ENCODE data around the gene MORC4.

The MORC4 gene

GRCh38 chrX:106997611-106998010 is 2.4 kb downstream of the MORC4 start:
- H3F3A ChIP-seq (ENCODE audit: insufficient read depth) = no peaks in the 10 kb centered on the region
- H4K20me1 ChIP-seq (ENCODE audit: low read depth, low read length) = no peaks in the 10 kb centered on the region
- no peaks in the 10 kb centered on the region for H3K36me3 ChIP-seq (ENCODE audit: low read length)
- no peaks in the 10 kb centered on the region for H3K79me2 ChIP-seq (ENCODE audit: insufficient read depth, low read length)
- no peaks in the 10 kb centered on the region for H3K9me3 ChIP-seq (ENCODE audit: insufficient read depth, low read length)
- no peaks in the 10 kb centered on the region for H3K9me2 ChIP-seq (replicated peaks; ENCODE audit: insufficient read depth, low read length)
- H3K9ac ChIP-seq (ENCODE audit: low read length) = no peak overlapping the region
- H2AFZ ChIP-seq (ENCODE audit: low read depth, low read length, severe bottlenecking) = no peak overlapping the region
- H3K27me3 ChIP-seq (ENCODE audit: low read length) = no peaks in the 10 kb centered on the region
- no peak overlapping the region for H3K4me2 ChIP-seq (ENCODE audit: low read depth, low read length, poor library complexity, severe bottlenecking)
- no peak overlapping the region for H3K27ac ChIP-seq (ENCODE audit: low read depth, low read length)
- TF ChIP-seq, protein P1, sequence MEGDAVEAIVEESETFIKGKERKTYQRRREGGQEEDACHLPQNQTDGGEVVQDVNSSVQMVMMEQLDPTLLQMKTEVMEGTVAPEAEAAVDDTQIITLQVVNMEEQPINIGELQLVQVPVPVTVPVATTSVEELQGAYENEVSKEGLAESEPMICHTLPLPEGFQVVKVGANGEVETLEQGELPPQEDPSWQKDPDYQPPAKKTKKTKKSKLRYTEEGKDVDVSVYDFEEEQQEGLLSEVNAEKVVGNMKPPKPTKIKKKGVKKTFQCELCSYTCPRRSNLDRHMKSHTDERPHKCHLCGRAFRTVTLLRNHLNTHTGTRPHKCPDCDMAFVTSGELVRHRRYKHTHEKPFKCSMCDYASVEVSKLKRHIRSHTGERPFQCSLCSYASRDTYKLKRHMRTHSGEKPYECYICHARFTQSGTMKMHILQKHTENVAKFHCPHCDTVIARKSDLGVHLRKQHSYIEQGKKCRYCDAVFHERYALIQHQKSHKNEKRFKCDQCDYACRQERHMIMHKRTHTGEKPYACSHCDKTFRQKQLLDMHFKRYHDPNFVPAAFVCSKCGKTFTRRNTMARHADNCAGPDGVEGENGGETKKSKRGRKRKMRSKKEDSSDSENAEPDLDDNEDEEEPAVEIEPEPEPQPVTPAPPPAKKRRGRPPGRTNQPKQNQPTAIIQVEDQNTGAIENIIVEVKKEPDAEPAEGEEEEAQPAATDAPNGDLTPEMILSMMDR (IDR thresholded peaks at IDR 0.05; ENCODE audit: insufficient read depth, low read length, poor library complexity, severe bottlenecking) = no peak
- no peak for TF ChIP-seq EZH2phosphoT487 (conservative IDR thresholded peaks at IDR 0.05; ENCODE audit: low read length)
- H3K4me3 ChIP-seq (ENCODE audit: insufficient read depth, low read length, poor library complexity, severe bottlenecking) = no peak overlapping the region

DNA sequence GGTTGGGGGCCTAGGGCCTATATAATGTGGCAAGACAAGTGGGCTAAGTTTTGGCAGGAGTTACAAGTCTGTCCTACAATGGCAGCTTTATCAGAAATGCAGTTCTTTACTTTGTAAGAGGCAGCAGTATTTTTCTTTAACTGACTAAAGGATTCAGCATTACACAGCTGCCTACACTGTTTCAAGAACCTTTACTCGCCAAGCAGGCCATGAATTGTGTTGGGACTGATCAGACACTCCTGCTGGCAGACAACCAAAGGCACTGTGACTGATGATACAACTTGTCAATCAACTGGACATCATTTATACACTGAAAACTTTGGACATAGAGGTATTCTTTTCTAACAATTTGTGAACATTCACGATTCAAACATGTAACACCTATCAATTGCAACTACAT is 4.3 kb downstream of the MORC4 start:
- Histone ChIP-seq H3K27ac (ENCODE audit: low read depth, low read length) (no peak overlapping the region), H3K9ac (ENCODE audit: low read length) (no peak overlapping the region)

DNA sequence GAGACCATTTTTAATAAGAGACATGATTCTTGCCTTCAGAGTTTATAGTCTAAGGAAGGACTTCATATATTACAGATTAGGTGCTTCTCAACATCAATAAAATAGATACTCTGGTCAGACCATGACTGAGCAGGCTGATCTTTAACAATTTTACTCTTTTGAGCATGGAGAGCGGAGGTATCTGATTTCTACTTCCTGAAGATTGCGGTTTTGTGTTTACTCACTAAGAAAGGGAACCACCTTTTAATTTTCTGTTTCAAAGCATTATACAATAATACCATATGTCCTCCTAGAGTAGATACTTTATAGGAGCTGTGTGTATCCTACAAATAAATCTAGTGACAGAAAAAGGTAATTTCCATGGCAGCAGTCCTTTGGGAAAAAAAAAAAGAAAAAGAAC is 12.5 kb downstream of the MORC4 start:
- no peaks in the 10 kb centered on the region for H3K36me3 ChIP-seq (ENCODE audit: low read length)
- H3K9me3 ChIP-seq (ENCODE audit: insufficient read depth, low read length) = no peaks in the 10 kb centered on the region
- H3K9ac ChIP-seq (ENCODE audit: low read length) = no peak overlapping the region
- H3K27me3 ChIP-seq (ENCODE audit: low read length) = no peaks in the 10 kb centered on the region
- no peaks in the 10 kb centered on the region for H3K79me2 ChIP-seq (ENCODE audit: insufficient read depth, low read length)
- H2AFZ ChIP-seq (ENCODE audit: low read depth, low read length, severe bottlenecking) = no peak overlapping the region
- no peak overlapping the region for H3K27ac ChIP-seq (ENCODE audit: low read depth, low read length)
- H3K4me3 ChIP-seq (ENCODE audit: insufficient read depth, low read length, poor library complexity, severe bottlenecking) = no peak overlapping the region
- no peak overlapping the region for H3K4me2 ChIP-seq (ENCODE audit: low read depth, low read length, poor library complexity, severe bottlenecking)
- TF ChIP-seq, protein P1 (IDR thresholded peaks at IDR 0.05; ENCODE audit: insufficient read depth, low read length, poor library complexity, severe bottlenecking) = no peak
- no peak for TF ChIP-seq EZH2phosphoT487 (conservative IDR thresholded peaks at IDR 0.05; ENCODE audit: low read length)
- no peaks in the 10 kb centered on the region for H3F3A ChIP-seq (ENCODE audit: insufficient read depth)
- no peaks in the 10 kb centered on the region for H3K9me2 ChIP-seq (replicated peaks; ENCODE audit: insufficient read depth, low read length)
- no peaks in the 10 kb centered on the region for H4K20me1 ChIP-seq (ENCODE audit: low read depth, low read length)

More for the DNA sequence above, 4.3 kb downstream of the MORC4 start:
- TF ChIP-seq EZH2phosphoT487 (conservative IDR thresholded peaks at IDR 0.05; ENCODE audit: low read length) = no peak
- TF ChIP-seq, protein P1 (IDR thresholded peaks at IDR 0.05; ENCODE audit: insufficient read depth, low read length, poor library complexity, severe bottlenecking) = no peak
- Histone ChIP-seq H3K9me2 (replicated peaks; ENCODE audit: insufficient read depth, low read length) (no peaks in the 10 kb centered on the region), H3K27me3 (ENCODE audit: low read length) (no peaks in the 10 kb centered on the region), H3K4me2 (ENCODE audit: low read depth, low read length, poor library complexity, severe bottlenecking) (no peak overlapping the region), H3K4me3 (ENCODE audit: insufficient read depth, low read length, poor library complexity, severe bottlenecking) (no peak overlapping the region), H2AFZ (ENCODE audit: low read depth, low read length, severe bottlenecking) (no peak overlapping the region), H3K9me3 (ENCODE audit: insufficient read depth, low read length) (no peaks in the 10 kb centered on the region), H4K20me1 (ENCODE audit: low read depth, low read length) (no peaks in the 10 kb centered on the region), H3F3A (ENCODE audit: insufficient read depth) (no peaks in the 10 kb centered on the region), H3K36me3 (ENCODE audit: low read length) (no peaks in the 10 kb centered on the region), H3K79me2 (ENCODE audit: insufficient read depth, low read length) (no peaks in the 10 kb centered on the region)
